ENCODE data around the gene MOSPD3.
A peak's percentile ranks its signal among the peaks of the same experiment; 100 is the strongest.
"Not testable (repeated sequence)": the region's sequence is repeated elsewhere in the genome, so short reads cannot be mapped to it uniquely, and the experiment has no call there.

The MOSPD3 gene

GRCh38 chr7:100611983-100612729 is at the start of gene MOSPD3:
Gene MOSPD3 (plus strand): TSS chr7:100612540. CDS start chr7:100612792, 252 bp downstream.
- peak; percentile 96 to 97 for DNase-seq (ENCODE audit: low read depth in 2 of 2)

GRCh38 chr7:100563100-100563564 is 49.2 kb upstream of the MOSPD3 start:
- no peak for DNase-seq (ENCODE audit: low read depth in 2 of 2)

GRCh38 chr7:100563809-100564400 is 48.4 kb upstream of the MOSPD3 start:
- peak; percentile 68 to 75 for DNase-seq (ENCODE audit: low read depth in 2 of 2)

- DNase-seq (ENCODE audit: low read depth in 2 of 2), result not testable (repeated sequence)
These were observed 47.9 kb upstream of the MOSPD3 start for GRCh38 chr7:100564405-100564804.

- DNase-seq (ENCODE audit: low read depth in 2 of 2), result no peak
These were observed 47.2 kb upstream of the MOSPD3 start for GRCh38 chr7:100565133-100565571.

- no peak for DNase-seq (ENCODE audit: low read depth in 2 of 2)
These were observed 46.3 kb upstream of the MOSPD3 start for GRCh38 chr7:100566018-100566531.

- no peak for DNase-seq (ENCODE audit: low read depth in 2 of 2)
These were observed 45.2 kb upstream of the MOSPD3 start for GRCh38 chr7:100567031-100567730.

- no peak for DNase-seq (ENCODE audit: low read depth in 2 of 2)
These were observed 44.6 kb upstream of the MOSPD3 start for GRCh38 chr7:100567751-100568175.

GRCh38 chr7:100568176-100568895 is 44.0 kb upstream of the MOSPD3 start:
- no peak for DNase-seq (ENCODE audit: low read depth in 2 of 2)

- peak in 1 of 2 donors; percentile 34 for DNase-seq (ENCODE audit: low read depth in 2 of 2)
These were observed 43.2 kb upstream of the MOSPD3 start for GRCh38 chr7:100568896-100569844.

GRCh38 chr7:100570954-100571828 is 41.1 kb upstream of the MOSPD3 start:
- no peak for DNase-seq (ENCODE audit: low read depth in 2 of 2)

- DNase-seq (ENCODE audit: low read depth in 2 of 2), result no peak
These were observed 40.6 kb upstream of the MOSPD3 start for GRCh38 chr7:100571829-100572116.

- no peak for DNase-seq (ENCODE audit: low read depth in 2 of 2)
These were observed 39.9 kb upstream of the MOSPD3 start for GRCh38 chr7:100572281-100572948.

- DNase-seq (ENCODE audit: low read depth in 2 of 2), result no peak
These were observed 39.2 kb upstream of the MOSPD3 start for GRCh38 chr7:100572949-100573675.

- no peak for DNase-seq (ENCODE audit: low read depth in 2 of 2)
These were observed 38.5 kb upstream of the MOSPD3 start, which contains the start of gene SAP25 for GRCh38 chr7:100573691-100574361. Gene SAP25 (minus strand): TSS chr7:100573900. CDS start chr7:100573742, 158 bp downstream.

GRCh38 chr7:100574362-100575205 is 37.8 kb upstream of the MOSPD3 start:
- no peak for DNase-seq (ENCODE audit: low read depth in 2 of 2)

GRCh38 chr7:100575206-100575631 is 37.1 kb upstream of the MOSPD3 start:
- no peak for DNase-seq (ENCODE audit: low read depth in 2 of 2)
